Activated T-helper 17 cell treated with anti-CD3 and anti-CD28 coated beads, Interleukin-2, amount 50 U/mL, for 72 hours (primary cell): ENCODE measurements around the gene THRB. TPM values are rescaled to one million over a fixed set of nuclear protein-coding genes. Genes with fewer than 3 reads are reported as not detected.

Source experiments
- ATAC-seq: fragments of 150-1000 bp; cut with Tn5 transposase; replicated peaks from 2 replicates; pipeline ENCODE4 v1.10.0; 2021; ENCODE audit warnings: mild to moderate bottlenecking, moderate library complexity
- H3K27ac Mint-ChIP-seq: one replicate; pipeline ENCODE4 v1.8.0; 2022; ENCODE audit warnings: mixed read lengths
- H3K27me3 Mint-ChIP-seq: one replicate; pipeline ENCODE4 v1.8.0; 2022; ENCODE audit warnings: mixed read lengths
- H3K36me3 Mint-ChIP-seq: one replicate; pipeline ENCODE4 v1.8.0; 2022; ENCODE audit warnings: low read depth, mild to moderate bottlenecking, mixed read lengths
- H3K4me1 Mint-ChIP-seq: one replicate; pipeline ENCODE4 v1.8.0; 2022; ENCODE audit warnings: mixed read lengths
- H3K4me3 Mint-ChIP-seq: one replicate; pipeline ENCODE4 v1.8.0; 2022; ENCODE audit warnings: mild to moderate bottlenecking, mixed read lengths
- H3K9me3 Mint-ChIP-seq: one replicate; pipeline ENCODE4 v1.8.0; 2022; ENCODE audit warnings: mixed read lengths
- total RNA-seq, 2 donors: library from RNA; stranded (reverse); gene quantifications; one replicate each; pipeline ENCODE4 v1.2.3, GENCODE V29; 2022

The THRB gene
- total RNA-seq, 2 donors from 2014 or later = not detected

DNA sequence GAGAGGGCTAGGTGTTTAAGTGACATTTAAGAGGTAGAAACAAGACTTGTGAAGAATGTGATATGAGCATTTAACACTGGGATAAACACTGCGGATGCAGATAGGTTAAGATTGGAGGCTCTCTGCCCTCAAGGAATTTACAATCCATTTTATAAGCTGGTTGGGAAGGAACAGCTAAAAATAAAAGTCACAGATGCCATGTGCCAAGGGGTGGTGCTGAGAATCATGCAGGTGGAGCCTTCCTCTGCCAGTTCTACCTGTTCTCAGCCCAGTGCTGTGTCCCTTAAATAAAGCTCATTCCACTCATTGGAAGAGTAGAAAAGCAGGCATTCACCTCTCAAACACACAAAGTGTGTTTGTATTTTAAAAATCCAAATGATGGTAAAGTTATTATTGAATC, 261.9 kb downstream of the THRB start:
- H3K27ac Mint-ChIP-seq = no peak overlapping the region
- peaks cover 5% of the 10 kb centered on the region for H3K27me3 Mint-ChIP-seq
- H3K36me3 Mint-ChIP-seq = no peaks in the 10 kb centered on the region
- ATAC-seq = no peak
- no peaks in the 10 kb centered on the region for H3K4me1 Mint-ChIP-seq
- no peaks in the 10 kb centered on the region for H3K9me3 Mint-ChIP-seq
- H3K4me3 Mint-ChIP-seq = no peak overlapping the region

DNA sequence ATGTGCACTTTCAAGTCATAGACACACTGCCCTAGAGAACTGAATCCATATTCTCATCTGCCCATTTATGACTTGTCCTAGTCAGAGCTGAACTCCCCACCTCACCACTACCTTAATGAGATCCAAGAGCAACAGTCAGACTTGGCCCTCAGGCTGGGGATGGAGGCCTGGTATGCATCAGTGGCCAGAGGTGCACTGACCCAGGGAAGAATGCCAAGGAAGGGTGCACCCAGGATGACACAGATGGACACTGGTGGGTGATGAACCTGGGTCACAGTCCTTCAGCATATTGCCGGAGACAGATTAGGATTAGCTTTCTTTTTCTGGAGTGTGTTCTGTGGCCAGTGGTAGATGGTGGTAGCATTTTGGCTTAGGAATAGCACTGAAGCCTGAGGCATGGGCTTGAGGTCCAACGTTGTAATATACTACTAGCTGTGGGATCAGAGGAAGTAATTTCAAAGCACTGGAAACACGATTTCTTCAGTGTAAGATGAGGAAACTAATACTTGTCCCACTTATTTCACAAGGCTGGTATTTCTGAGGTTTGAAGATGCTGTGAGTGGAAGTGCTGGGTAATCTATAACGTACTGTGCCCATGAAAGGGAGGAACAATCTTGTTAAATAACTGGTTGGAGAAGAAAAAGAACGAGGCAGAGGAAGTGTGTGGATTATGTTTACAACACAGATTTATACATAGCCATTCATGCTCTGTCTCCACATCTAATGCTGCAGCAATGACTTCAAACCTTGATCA, 265.0 kb downstream of the THRB start:
- Mint-ChIP-seq H3K9me3 (no peaks in the 10 kb centered on the region), H3K27ac (no peak overlapping the region), H3K36me3 (no peaks in the 10 kb centered on the region), H3K4me1 (no peaks in the 10 kb centered on the region), H3K4me3 (no peak overlapping the region), H3K27me3 (peaks cover 5% of the 10 kb centered on the region)
- ATAC-seq = no peak

DNA sequence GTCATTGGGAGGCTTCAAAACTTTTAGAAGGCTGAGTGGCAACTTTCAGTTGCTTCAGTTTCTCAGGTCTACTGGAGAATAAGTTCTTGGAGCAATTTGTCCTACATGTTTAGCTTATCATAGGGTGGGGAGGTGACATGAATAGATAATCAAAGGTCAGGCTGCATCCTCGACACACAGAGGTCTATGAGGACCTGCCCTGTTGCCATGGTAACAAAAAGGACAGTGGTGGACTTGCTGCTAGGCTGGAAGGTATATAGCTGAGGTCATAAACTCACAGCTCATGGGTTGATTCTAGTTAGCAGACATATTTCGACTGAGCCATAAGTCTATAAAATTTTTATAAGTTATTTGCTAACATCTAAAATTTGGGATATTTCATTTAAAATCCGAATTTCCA, 267.0 kb downstream of the THRB start:
- Mint-ChIP-seq H3K4me1 (no peaks in the 10 kb centered on the region), H3K36me3 (no peaks in the 10 kb centered on the region)

DNA sequence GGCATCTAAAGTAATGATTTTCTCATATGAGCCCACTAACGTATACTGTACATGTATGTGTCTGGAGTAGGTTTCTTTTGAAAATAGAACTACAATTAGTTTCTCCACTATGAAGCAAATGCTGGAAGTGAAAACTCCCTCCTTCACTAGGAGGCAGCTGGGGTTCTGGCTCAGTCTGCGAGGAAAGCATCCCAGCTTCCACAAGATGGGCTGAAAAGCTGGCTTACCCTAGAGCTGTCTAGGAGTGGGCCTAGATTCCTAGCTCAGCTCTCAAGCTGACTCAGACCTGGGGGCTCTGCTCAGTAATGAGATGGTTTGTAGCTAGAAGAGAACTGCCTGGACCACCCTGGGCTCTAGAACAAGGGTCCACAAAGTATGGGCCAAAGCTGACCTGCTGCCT, 268.3 kb downstream of the THRB start:
- Mint-ChIP-seq H3K27me3 (peaks cover 5% of the 10 kb centered on the region), H3K9me3 (no peaks in the 10 kb centered on the region), H3K36me3 (no peaks in the 10 kb centered on the region), H3K4me3 (no peak overlapping the region), H3K27ac (no peak overlapping the region), H3K4me1 (no peaks in the 10 kb centered on the region)
- no peak for ATAC-seq

More for the DNA sequence above, 267.0 kb downstream of the THRB start:
- Mint-ChIP-seq H3K27ac (no peak overlapping the region), H3K27me3 (no peaks in the 10 kb centered on the region), H3K4me3 (no peak overlapping the region), H3K9me3 (no peaks in the 10 kb centered on the region)
- no peak for ATAC-seq

DNA sequence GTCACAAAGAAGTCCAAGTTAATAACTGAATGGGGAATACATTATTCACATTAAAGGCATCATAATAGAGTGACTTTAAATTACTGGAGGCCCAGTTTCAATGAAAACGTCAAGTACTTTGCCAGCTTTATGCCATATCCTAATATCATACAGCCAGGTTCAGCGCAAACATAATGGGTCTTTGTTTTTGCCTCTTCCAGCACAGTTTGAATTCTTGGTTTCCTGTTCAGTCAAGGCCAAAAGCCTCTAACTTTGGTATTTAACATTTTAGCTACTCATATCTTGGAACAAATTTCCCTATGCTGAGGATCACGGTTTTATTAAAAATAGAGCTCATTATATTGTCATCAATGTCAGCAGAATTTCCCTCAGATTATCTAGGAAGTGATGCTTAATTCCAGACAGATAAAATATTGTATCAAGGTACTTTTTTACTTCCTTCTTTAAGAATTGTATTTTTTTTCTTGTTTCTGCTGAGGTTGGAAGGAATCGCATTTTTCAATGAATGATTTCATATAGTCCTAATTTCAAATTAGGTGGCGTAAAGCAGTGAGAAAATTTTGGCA, 269.2 kb downstream of the THRB start:
- Mint-ChIP-seq H3K9me3 (no peaks in the 10 kb centered on the region), H3K27me3 (peaks cover 9% of the 10 kb centered on the region), H3K4me3 (no peak overlapping the region), H3K36me3 (no peaks in the 10 kb centered on the region), H3K27ac (no peak overlapping the region), H3K4me1 (no peaks in the 10 kb centered on the region)
- ATAC-seq = no peak

GRCh38 chr3:24224666-24225384, 269.8 kb downstream of the THRB start:
- H3K36me3 Mint-ChIP-seq = no peaks in the 10 kb centered on the region
- H3K27me3 Mint-ChIP-seq = peaks cover 9% of the 10 kb centered on the region
- no peak for ATAC-seq
- no peak overlapping the region for H3K4me3 Mint-ChIP-seq
- no peak overlapping the region for H3K27ac Mint-ChIP-seq
- H3K4me1 Mint-ChIP-seq = no peaks in the 10 kb centered on the region
- no peaks in the 10 kb centered on the region for H3K9me3 Mint-ChIP-seq

GRCh38 chr3:24222165-24222805, 272.4 kb downstream of the THRB start:
- Mint-ChIP-seq H3K4me3 (no peak overlapping the region), H3K9me3 (no peaks in the 10 kb centered on the region), H3K27ac (no peak overlapping the region), H3K27me3 (peaks cover 9% of the 10 kb centered on the region), H3K36me3 (no peaks in the 10 kb centered on the region), H3K4me1 (no peaks in the 10 kb centered on the region)
- ATAC-seq = no peak

- Mint-ChIP-seq H3K27me3 (peaks cover 9% of the 10 kb centered on the region), H3K4me3 (no peak overlapping the region), H3K9me3 (no peaks in the 10 kb centered on the region), H3K27ac (no peak overlapping the region), H3K36me3 (no peaks in the 10 kb centered on the region), H3K4me1 (no peaks in the 10 kb centered on the region)
- ATAC-seq = no peak
Observed at GRCh38 chr3:24220859-24221657, 273.6 kb downstream of the THRB start.

- no peak overlapping the region for H3K27ac Mint-ChIP-seq
- H3K4me3 Mint-ChIP-seq = no peak overlapping the region
- H3K9me3 Mint-ChIP-seq = no peaks in the 10 kb centered on the region
- H3K27me3 Mint-ChIP-seq = peaks cover 5% of the 10 kb centered on the region
- H3K36me3 Mint-ChIP-seq = no peaks in the 10 kb centered on the region
- no peak for ATAC-seq
- H3K4me1 Mint-ChIP-seq = no peaks in the 10 kb centered on the region
Observed at GRCh38 chr3:24215502-24215901, 279.1 kb downstream of the THRB start.

DNA sequence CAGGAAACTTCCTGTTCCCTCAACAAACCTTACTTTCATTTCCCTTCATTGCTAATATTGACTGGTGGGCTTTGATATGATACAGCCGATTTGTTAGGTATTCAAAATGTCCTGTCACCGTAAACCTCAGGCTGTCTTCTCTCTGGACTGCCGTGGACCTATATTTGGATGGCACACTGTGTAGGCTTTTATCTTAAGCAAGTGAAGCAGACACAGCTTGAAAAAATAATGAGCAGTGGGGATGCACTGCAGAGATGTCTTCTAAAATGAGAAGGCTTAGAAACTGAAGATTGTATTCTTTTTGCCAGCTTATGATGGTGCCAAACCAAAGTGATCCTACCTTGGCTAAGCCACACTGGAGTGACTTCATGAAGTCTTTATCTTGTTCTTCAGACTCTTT, 283.3 kb downstream of the THRB start:
- H3K36me3 Mint-ChIP-seq = no peaks in the 10 kb centered on the region
- H3K9me3 Mint-ChIP-seq = no peaks in the 10 kb centered on the region
- no peak overlapping the region for H3K27ac Mint-ChIP-seq
- peaks cover 6% of the 10 kb centered on the region for H3K27me3 Mint-ChIP-seq
- no peak overlapping the region for H3K4me3 Mint-ChIP-seq
- H3K4me1 Mint-ChIP-seq = no peaks in the 10 kb centered on the region
- no peak for ATAC-seq

GRCh38 chr3:24202071-24202470, 292.6 kb downstream of the THRB start:
- no peaks in the 10 kb centered on the region for H3K9me3 Mint-ChIP-seq
- H3K4me3 Mint-ChIP-seq = no peak overlapping the region
- H3K27me3 Mint-ChIP-seq = peaks cover 13% of the 10 kb centered on the region
- no peak for ATAC-seq
- H3K4me1 Mint-ChIP-seq = no peaks in the 10 kb centered on the region
- no peaks in the 10 kb centered on the region for H3K36me3 Mint-ChIP-seq
- H3K27ac Mint-ChIP-seq = no peak overlapping the region

GRCh38 chr3:24201301-24201700, 293.3 kb downstream of the THRB start:
- H3K36me3 Mint-ChIP-seq = no peaks in the 10 kb centered on the region
- H3K4me1 Mint-ChIP-seq = no peaks in the 10 kb centered on the region
- H3K4me3 Mint-ChIP-seq = no peak overlapping the region
- H3K27me3 Mint-ChIP-seq = peaks cover 13% of the 10 kb centered on the region
- no peaks in the 10 kb centered on the region for H3K9me3 Mint-ChIP-seq
- ATAC-seq = no peak
- H3K27ac Mint-ChIP-seq = no peak overlapping the region

DNA sequence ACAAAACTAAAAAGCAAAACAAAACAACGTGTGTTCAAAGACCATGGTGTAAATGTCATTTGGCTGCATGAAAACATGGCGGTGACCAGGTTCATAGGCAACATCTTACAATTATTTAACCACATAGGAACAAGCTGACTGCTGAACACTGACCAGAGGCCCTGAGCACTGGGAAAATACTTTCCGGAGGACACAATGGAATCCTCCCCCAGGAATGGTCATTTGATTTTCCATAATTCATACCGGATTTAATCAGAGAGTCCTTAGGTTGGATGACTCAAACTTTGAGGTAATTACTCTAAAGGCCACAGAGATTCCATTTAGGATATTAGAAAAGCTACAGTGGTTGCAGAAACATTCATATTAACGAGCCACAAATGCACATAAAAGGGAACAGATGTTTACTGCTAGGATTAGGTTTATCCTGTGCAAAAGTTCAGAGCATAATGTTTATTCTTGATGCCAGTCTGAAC, 294.8 kb downstream of the THRB start:
- H3K27me3 Mint-ChIP-seq = peaks cover 13% of the 10 kb centered on the region
- H3K4me3 Mint-ChIP-seq = no peak overlapping the region
- ATAC-seq = no peak
- no peaks in the 10 kb centered on the region for H3K9me3 Mint-ChIP-seq
- H3K27ac Mint-ChIP-seq = no peak overlapping the region
- H3K36me3 Mint-ChIP-seq = no peaks in the 10 kb centered on the region
- no peaks in the 10 kb centered on the region for H3K4me1 Mint-ChIP-seq

DNA sequence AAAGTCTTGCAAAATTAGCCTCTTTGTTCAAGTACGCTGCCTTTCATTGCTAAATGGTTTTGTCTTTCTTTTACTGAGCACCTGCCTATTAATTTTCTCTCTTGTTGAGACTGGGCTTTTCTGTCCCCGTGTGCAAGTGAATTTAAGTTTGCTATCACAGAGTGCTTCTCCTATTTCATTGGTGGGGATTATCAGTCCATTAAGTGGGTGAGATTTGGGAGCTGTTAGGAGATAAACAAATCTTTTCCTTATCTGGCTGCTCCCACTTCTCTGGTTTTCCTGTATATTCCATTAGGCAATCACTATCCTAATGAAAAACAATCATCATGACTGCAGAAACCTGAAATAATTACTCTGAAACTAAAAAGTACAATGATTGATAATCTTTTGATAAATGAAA, 295.4 kb downstream of the THRB start:
- H3K27ac Mint-ChIP-seq = no peak overlapping the region
- no peak for ATAC-seq
- no peak overlapping the region for H3K4me3 Mint-ChIP-seq

More for the DNA sequence above, 295.4 kb downstream of the THRB start:
- no peaks in the 10 kb centered on the region for H3K36me3 Mint-ChIP-seq
- H3K27me3 Mint-ChIP-seq = peaks cover 9% of the 10 kb centered on the region
- H3K4me1 Mint-ChIP-seq = no peaks in the 10 kb centered on the region
- H3K9me3 Mint-ChIP-seq = no peaks in the 10 kb centered on the region
